Measurements from ENCODE around the gene DHCR24.

Gene DHCR24

GRCh38 chr1:54887665-54888071 lies 673 bp upstream of the DHCR24 start (continued):
- no peak for TF ChIP-seq ZXDB (tag by site-specific recombination; IDR thresholded peaks at IDR 0.05)
- 0 out of 2 replicates have a peak, but pooled peaks have one; percentile 9 for TF ChIP-seq KLF9 (tag by site-specific recombination; IDR thresholded peaks at IDR 0.05; ENCODE audit: low read depth)
- TF ChIP-seq KLF8 (tag by site-specific recombination; IDR thresholded peaks at IDR 0.05): 0 out of 2 replicates have a peak, but pooled peaks have one; percentile 2
- TF ChIP-seq ZBTB1 (tag by site-specific recombination; IDR thresholded peaks at IDR 0.05): no peak
- TF ChIP-seq ZNF23 (tag by site-specific recombination; IDR thresholded peaks at IDR 0.05; ENCODE audit: borderline replicate concordance): no peak
- no peak for TF ChIP-seq KLF7 (tag by site-specific recombination; IDR thresholded peaks at IDR 0.05; ENCODE audit: borderline replicate concordance)
- TF ChIP-seq ZNF157 (tag by site-specific recombination; IDR thresholded peaks at IDR 0.05): no peak
- TF ChIP-seq CTCF (tag by site-specific recombination; IDR thresholded peaks at IDR 0.05): 0 out of 2 replicates have a peak, but pooled peaks have one; percentile 9
- no peak for TF ChIP-seq ZNF560 (tag by site-specific recombination; IDR thresholded peaks at IDR 0.05; ENCODE audit: borderline replicate concordance)
- TF ChIP-seq HIC1 (tag by site-specific recombination; IDR thresholded peaks at IDR 0.05): no peak
- TF ChIP-seq ZNF514 (tag by site-specific recombination; IDR thresholded peaks at IDR 0.05): no peak
- TF ChIP-seq ZEB2 (tag by site-specific recombination; IDR thresholded peaks at IDR 0.05): peak; percentile 5; the same call in 1 of the 2 replicates
- TF ChIP-seq ZNF48 (tag by site-specific recombination; IDR thresholded peaks at IDR 0.05): no peak
- TF ChIP-seq ZNF248 (tag by site-specific recombination; IDR thresholded peaks at IDR 0.05): no peak
- TF ChIP-seq ZNF792 (tag by site-specific recombination; IDR thresholded peaks at IDR 0.05): no peak
- no peak for TF ChIP-seq ZBTB49 (tag by site-specific recombination; IDR thresholded peaks at IDR 0.05; ENCODE audit: low read depth)

GRCh38 chr1:54885807-54886723 lies 930 bp downstream of the DHCR24 start:
- H3K36me3 ChIP-seq (ENCODE audit: control insufficient read depth in 2 of 2, insufficient read depth in 1 of 2, low read length in 2 of 2): peaks cover 8 to 24% of the 10 kb centered on the region in 2 experiments; a peak in 2 of 3 replicates
- ChIA-PET CTCF (interaction anchor here (0.6 to 4.0 kb wide), 8 partner anchors 8 to 705 kb away, joined by 3 to 24 read pairs (median 3); no protein-coding TSS in a partner anchor), POLR2A (interaction anchor here (0.8 to 2.9 kb wide), 14 partner anchors 9 to 136 kb away, joined by 3 to 18 read pairs (median 3); no protein-coding TSS in a partner anchor)
- peak overlapping the region; percentile 89 for H3K4me3 ChIP-seq (ENCODE audit: low read depth, low read length)
- peak overlapping the region; percentile 92; the same call in 1 of the 2 replicates for H3K27ac ChIP-seq (ENCODE audit: extremely low read depth, low read depth, low read length)
- no peaks in the 10 kb centered on the region for H3K9me3 ChIP-seq (ENCODE audit: control insufficient read depth, insufficient read depth, low read depth, low read length)
- H3K4me1 ChIP-seq (ENCODE audit: control insufficient read depth, insufficient read depth, low read length): peaks cover 13% of the 10 kb centered on the region
- TF ChIP-seq ZBTB21 (tag by site-specific recombination; IDR thresholded peaks at IDR 0.05): no peak
- no peak for TF ChIP-seq HOXA7 (CRISPR knock-in tag; IDR thresholded peaks at IDR 0.05; ENCODE audit: borderline replicate concordance)
- TF ChIP-seq ZSCAN30 (tag by site-specific recombination; IDR thresholded peaks at IDR 0.05): 0 out of 2 replicates have a peak, but pooled peaks have one; percentile 50
- no peak for TF ChIP-seq ZNF350 (tag by site-specific recombination; IDR thresholded peaks at IDR 0.05)
- TF ChIP-seq ZXDB (tag by site-specific recombination; IDR thresholded peaks at IDR 0.05): peak; percentile 47
- peak; percentile 66; the same call in 1 of the 2 replicates for TF ChIP-seq ZNF16 (tag by site-specific recombination; IDR thresholded peaks at IDR 0.05; ENCODE audit: low read depth)
- TF ChIP-seq ZNF366 (tag by site-specific recombination; conservative IDR thresholded peaks at IDR 0.05): peak; percentile 66
- TF ChIP-seq ZNF157 (tag by site-specific recombination; IDR thresholded peaks at IDR 0.05): no peak
- TF ChIP-seq SCRT2 (tag by site-specific recombination; IDR thresholded peaks at IDR 0.05): peak; percentile 87
- no peak for TF ChIP-seq ZNF202 (tag by site-specific recombination; IDR thresholded peaks at IDR 0.05; ENCODE audit: borderline replicate concordance)
- TF ChIP-seq ZNF423 (tag by site-specific recombination; IDR thresholded peaks at IDR 0.05): no peak
- no peak for TF ChIP-seq GFI1B (tag by site-specific recombination; IDR thresholded peaks at IDR 0.05)
- TF ChIP-seq ZNF335 (tag by site-specific recombination; conservative IDR thresholded peaks at IDR 0.05): peak; percentile 6; the same call in 1 of the 2 replicates
- peak; percentile 85 for TF ChIP-seq ZBTB20 (tag by site-specific recombination; IDR thresholded peaks at IDR 0.05)
- 0 out of 2 replicates have a peak, but pooled peaks have one; percentile 46 for TF ChIP-seq ZFP37 (tag by site-specific recombination; IDR thresholded peaks at IDR 0.05)
- TF ChIP-seq PRDM1 (tag by site-specific recombination; IDR thresholded peaks at IDR 0.05): peak; percentile 79
- TF ChIP-seq WT1 (tag by site-specific recombination; IDR thresholded peaks at IDR 0.05): no peak

Measured in HEK293 (cell line).